GM23338 (cell line): ENCODE results near the gene NFKBIB. TPM values are rescaled to one million over a fixed set of nuclear protein-coding genes. Genes with fewer than 3 reads are reported as not detected.
"Not testable (repeated sequence)": the region's sequence is repeated elsewhere in the genome, so short reads cannot be mapped to it uniquely, and the experiment has no call there.

ENCODE experiments used
- ATAC-seq: fragments of 200-7000 bp; cut with Tn5 transposase; 3 replicates; pipeline ENCODE4 v1.9.1; 2020
- DNase-seq: peaks from one replicate; pipeline ENCODE4 v3.0.0-alpha.2; 2015; ENCODE audit warnings: low spot score
- H2AFZ ChIP-seq: fragments of 200-600 bp; sonication (generic); 2 replicates; pipeline ENCODE4 v1.8.0; 2016; ENCODE audit warnings: antibody characterized with exemption, mild to moderate bottlenecking, moderate library complexity
- H3F3A ChIP-seq: fragments of 200-600 bp; sonication (generic); replicated peaks from 2 replicates; pipeline ENCODE4 v1.8.0; 2017; ENCODE audit warnings: antibody characterized with exemption, mixed run types, low read depth
- H3K27ac ChIP-seq: fragments of 200-600 bp; sonication (generic); 2 replicates; pipeline ENCODE4 v1.6.1; 2016; ENCODE audit warnings: low read depth
- H3K27me3 ChIP-seq: fragments of 200-600 bp; sonication (generic); 2 replicates; pipeline ENCODE4 v1.8.0; 2016; ENCODE audit warnings: mild to moderate bottlenecking, mixed run types, moderate library complexity; ENCODE audit not compliant: insufficient read depth
- H3K36me3 ChIP-seq: fragments of 200-600 bp; sonication (generic); 2 replicates; pipeline ENCODE4 v1.8.0; 2016; ENCODE audit warnings: mild to moderate bottlenecking; ENCODE audit not compliant: insufficient read depth
- H3K4me1 ChIP-seq: fragments of 200-600 bp; sonication (generic); 2 replicates; pipeline ENCODE4 v1.8.0; 2016; ENCODE audit warnings: mild to moderate bottlenecking, moderate library complexity; ENCODE audit not compliant: insufficient read depth
- H3K4me2 ChIP-seq: fragments of 200-600 bp; sonication (generic); 2 replicates; pipeline ENCODE4 v1.7.1; 2017; ENCODE audit warnings: mixed run types
- H3K4me3 ChIP-seq: fragments of 200-600 bp; sonication (generic); 2 replicates; pipeline ENCODE4 v1.6.1; 2016; ENCODE audit warnings: mixed run types
- H3K79me2 ChIP-seq: fragments of 200-600 bp; sonication (generic); replicated peaks from 2 replicates; pipeline ENCODE4 v1.8.0; 2017; ENCODE audit warnings: mild to moderate bottlenecking; ENCODE audit not compliant: insufficient read depth
- H3K9me2 ChIP-seq: fragments of 200-600 bp; sonication (generic); 2 replicates; pipeline ENCODE4 v1.8.0; 2017; ENCODE audit not compliant: insufficient read depth
- H4K20me1 ChIP-seq: fragments of 200-600 bp; sonication (generic); replicated peaks from 2 replicates; pipeline ENCODE4 v1.8.0; 2017; ENCODE audit warnings: mild to moderate bottlenecking; ENCODE audit not compliant: insufficient read depth
- H3K27ac Mint-ChIP-seq: 2 replicates; pipeline ENCODE4 v1.8.0; 2020; ENCODE audit warnings: inconsistent platforms, mild to moderate bottlenecking, moderate library complexity, mixed read lengths
- H3K27me3 Mint-ChIP-seq: 3 replicates; pipeline ENCODE4 v1.8.0; 2022; ENCODE audit warnings: low read depth, mild to moderate bottlenecking, moderate library complexity, mixed read lengths, inconsistent platforms; ENCODE audit not compliant: insufficient read depth, poor library complexity
- H3K36me3 Mint-ChIP-seq: 3 replicates; pipeline ENCODE4 v1.8.0; 2021; ENCODE audit warnings: low read depth, mild to moderate bottlenecking, inconsistent platforms, moderate library complexity, mixed read lengths
- H3K4me1 Mint-ChIP-seq: 3 replicates; pipeline ENCODE4 v1.8.0; 2020; ENCODE audit warnings: mild to moderate bottlenecking, inconsistent platforms, mixed read lengths
- H3K4me3 Mint-ChIP-seq: 3 replicates; pipeline ENCODE4 v1.8.0; 2021; ENCODE audit warnings: moderate library complexity, mild to moderate bottlenecking, inconsistent platforms, mixed read lengths
- H3K9me3 Mint-ChIP-seq: 3 replicates; pipeline ENCODE4 v1.8.0; 2020; ENCODE audit warnings: moderate library complexity, mild to moderate bottlenecking, inconsistent platforms, mixed read lengths
- CREB1 ChIP-seq: fragments of 250-450 bp; sonication (Bioruptor Pico); IDR thresholded peaks from 2 replicates; pipeline ENCODE4 v1.5.0; 2020; ENCODE audit warnings: low read depth, mild to moderate bottlenecking, moderate library complexity
- EZH2 ChIP-seq: fragments of 200-600 bp; sonication (generic); IDR thresholded peaks from one replicate; pipeline ENCODE4 v1.8.0; 2017; ENCODE audit warnings: antibody characterized with exemption, mild to moderate bottlenecking, low read depth; ENCODE audit not compliant: unreplicated experiment
- EZH2phosphoT487 ChIP-seq: fragments of 200-600 bp; sonication (generic); IDR thresholded peaks from one replicate; pipeline ENCODE4 v1.8.1; 2018; ENCODE audit warnings: antibody characterized with exemption; ENCODE audit not compliant: unreplicated experiment
- JUNB ChIP-seq: IDR thresholded peaks from one replicate; pipeline ENCODE4 v1.6.1; 2016; ENCODE audit warnings: antibody characterized with exemption; ENCODE audit not compliant: unreplicated experiment
- STAT1 ChIP-seq: IDR thresholded peaks from one replicate; pipeline ENCODE4 v1.6.1; 2016; ENCODE audit warnings: antibody characterized with exemption; ENCODE audit not compliant: unreplicated experiment
- ZNF114 ChIP-seq: fragments of 250-450 bp; sonication (Bioruptor Pico); IDR thresholded peaks from 2 replicates; pipeline ENCODE4 v1.5.0; 2020; ENCODE audit warnings: mild to moderate bottlenecking, moderate library complexity
- polyA plus RNA-seq: library from polyadenylated mRNA; unstranded; fragments of >200 nt; fragmentation: Nextera tagmentation; extraction: Ambion mirVana; gene quantifications from 2 replicates; pipeline ENCODE4 v1.2.1, GENCODE V29; 2016
- total RNA-seq: library from RNA; depleted of rRNA; stranded (reverse); fragments of >200 nt; shearing (Covaris generic); gene quantifications from 2 replicates; pipeline ENCODE4 v1.2.3, GENCODE V29; 2014
- TF ChIP-seq, protein P1 (sequence below): IDR thresholded peaks from one replicate; pipeline ENCODE4 v1.6.1; 2018; ENCODE audit warnings: antibody characterized with exemption; ENCODE audit not compliant: unreplicated experiment

Gene NFKBIB
- total and polyA plus RNA-seq, 2 experiments from 2014 or later: 39.5 to 39.6 TPM

DNA sequence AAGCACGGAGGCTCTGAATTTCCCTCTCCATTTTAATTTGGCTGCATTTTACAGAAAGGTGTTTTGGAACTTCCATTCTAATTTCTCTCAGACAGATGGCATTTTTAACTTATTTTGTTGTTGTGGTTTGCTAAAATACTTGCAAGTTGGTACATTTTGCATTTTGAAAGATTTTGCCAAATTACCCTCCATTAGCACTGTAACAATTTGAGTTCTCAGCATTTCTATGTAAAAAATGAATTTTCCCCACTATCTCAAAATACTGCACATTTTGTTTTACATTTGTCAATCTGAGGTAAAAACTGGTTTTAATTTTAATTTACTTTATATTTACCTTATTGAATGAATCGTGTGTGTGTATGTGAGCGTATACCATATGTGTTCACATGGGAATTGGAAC is 43.0 kb upstream of the NFKBIB start:
- peaks cover 6% of the 10 kb centered on the region; the same call in 2 of the 3 replicates for H3K4me1 Mint-ChIP-seq
- H2AFZ ChIP-seq: no peak overlapping the region
- no peaks in the 10 kb centered on the region for H3K79me2 ChIP-seq
- no peaks in the 10 kb centered on the region for H3K9me2 ChIP-seq
- H3K27me3 ChIP-seq: no peaks in the 10 kb centered on the region
- no peak overlapping the region for H3K27ac Mint-ChIP-seq
- peaks cover 3% of the 10 kb centered on the region; the same call in 1 of the 2 replicates for H3K4me1 ChIP-seq
- H3K4me3 Mint-ChIP-seq: no peak overlapping the region; the same call in 1 of the 3 replicates
- no peaks in the 10 kb centered on the region for H3K36me3 ChIP-seq
- H3K9me3 Mint-ChIP-seq: peaks cover 20% of the 10 kb centered on the region
- H3F3A ChIP-seq: peaks cover 8% of the 10 kb centered on the region; the same call in 1 of the 2 replicates
- TF ChIP-seq ZNF114: no peak
- H3K27me3 Mint-ChIP-seq: peaks cover 3% of the 10 kb centered on the region
- DNase-seq (no peak), ATAC-seq (no peak)
- H3K36me3 Mint-ChIP-seq: peaks cover 12% of the 10 kb centered on the region
- no peak overlapping the region for H3K27ac ChIP-seq
- H3K4me3 ChIP-seq: no peak overlapping the region
- H4K20me1 ChIP-seq: no peaks in the 10 kb centered on the region
- no peak overlapping the region for H3K4me2 ChIP-seq

DNA sequence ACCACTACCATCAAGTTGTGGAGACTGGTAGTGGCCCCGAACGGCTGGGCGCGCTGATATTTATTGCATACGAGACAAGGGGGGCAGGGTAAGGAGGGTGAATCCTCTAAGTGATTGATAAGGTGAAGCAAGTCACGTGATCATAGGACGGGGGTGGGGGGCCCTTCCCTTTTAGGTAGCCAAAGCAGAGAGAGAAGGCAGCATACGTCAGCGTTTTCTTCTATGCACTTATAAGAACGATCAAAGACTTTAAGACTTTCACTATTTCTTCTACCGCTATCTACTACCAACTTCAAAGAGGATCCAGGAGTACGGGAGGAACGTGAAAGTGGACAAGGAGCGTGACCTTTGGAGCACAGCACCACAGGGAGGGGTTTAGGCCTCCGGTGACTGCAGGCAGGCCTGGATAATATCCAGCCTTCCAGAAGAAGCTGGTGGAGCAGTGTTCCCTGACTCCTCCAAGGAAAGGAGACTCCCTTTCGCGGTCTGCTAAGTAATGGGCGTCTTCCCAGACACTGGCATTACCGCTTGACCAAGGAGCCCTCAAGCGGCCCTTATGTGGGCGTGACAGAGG is 40.1 kb upstream of the NFKBIB start:
- H3K4me2 ChIP-seq, H3K27ac ChIP-seq, H3K27ac Mint-ChIP-seq, H2AFZ ChIP-seq, H3K9me2 ChIP-seq, H3K4me3 ChIP-seq, H3K79me2 ChIP-seq, H3K4me1 Mint-ChIP-seq, H4K20me1 ChIP-seq, H3K36me3 ChIP-seq, H3F3A ChIP-seq, H3K4me1 ChIP-seq, H3K27me3 ChIP-seq, H3K36me3 Mint-ChIP-seq, H3K4me3 Mint-ChIP-seq, H3K27me3 Mint-ChIP-seq, ATAC-seq, DNase-seq: not testable (repeated sequence)
- peaks cover 16% of the 10 kb centered on the region for H3K9me3 Mint-ChIP-seq

GRCh38 chr19:38861368-38861767 is 38.4 kb upstream of the NFKBIB start:
- Histone ChIP-seq H3K79me2 (no peaks in the 10 kb centered on the region), H4K20me1 (no peaks in the 10 kb centered on the region), H3K4me2 (no peak overlapping the region), H3K27me3 (no peaks in the 10 kb centered on the region), H3K4me1 (no peaks in the 10 kb centered on the region), H3F3A (no peaks in the 10 kb centered on the region), H3K27ac (no peak overlapping the region), H3K4me3 (no peak overlapping the region), H2AFZ (no peak overlapping the region), H3K36me3 (no peaks in the 10 kb centered on the region), H3K9me2 (no peaks in the 10 kb centered on the region)
- Mint-ChIP-seq H3K4me3 (no peak overlapping the region), H3K9me3 (peaks cover 11% of the 10 kb centered on the region), H3K4me1 (peaks cover 3% of the 10 kb centered on the region; the same call in 2 of the 3 replicates), H3K27me3 (peaks cover 3% of the 10 kb centered on the region), H3K27ac (no peak overlapping the region), H3K36me3 (peaks cover 5% of the 10 kb centered on the region; the same call in 2 of the 3 replicates)
- no peak for DNase-seq
- no peak for ATAC-seq
- TF ChIP-seq, protein P1, sequence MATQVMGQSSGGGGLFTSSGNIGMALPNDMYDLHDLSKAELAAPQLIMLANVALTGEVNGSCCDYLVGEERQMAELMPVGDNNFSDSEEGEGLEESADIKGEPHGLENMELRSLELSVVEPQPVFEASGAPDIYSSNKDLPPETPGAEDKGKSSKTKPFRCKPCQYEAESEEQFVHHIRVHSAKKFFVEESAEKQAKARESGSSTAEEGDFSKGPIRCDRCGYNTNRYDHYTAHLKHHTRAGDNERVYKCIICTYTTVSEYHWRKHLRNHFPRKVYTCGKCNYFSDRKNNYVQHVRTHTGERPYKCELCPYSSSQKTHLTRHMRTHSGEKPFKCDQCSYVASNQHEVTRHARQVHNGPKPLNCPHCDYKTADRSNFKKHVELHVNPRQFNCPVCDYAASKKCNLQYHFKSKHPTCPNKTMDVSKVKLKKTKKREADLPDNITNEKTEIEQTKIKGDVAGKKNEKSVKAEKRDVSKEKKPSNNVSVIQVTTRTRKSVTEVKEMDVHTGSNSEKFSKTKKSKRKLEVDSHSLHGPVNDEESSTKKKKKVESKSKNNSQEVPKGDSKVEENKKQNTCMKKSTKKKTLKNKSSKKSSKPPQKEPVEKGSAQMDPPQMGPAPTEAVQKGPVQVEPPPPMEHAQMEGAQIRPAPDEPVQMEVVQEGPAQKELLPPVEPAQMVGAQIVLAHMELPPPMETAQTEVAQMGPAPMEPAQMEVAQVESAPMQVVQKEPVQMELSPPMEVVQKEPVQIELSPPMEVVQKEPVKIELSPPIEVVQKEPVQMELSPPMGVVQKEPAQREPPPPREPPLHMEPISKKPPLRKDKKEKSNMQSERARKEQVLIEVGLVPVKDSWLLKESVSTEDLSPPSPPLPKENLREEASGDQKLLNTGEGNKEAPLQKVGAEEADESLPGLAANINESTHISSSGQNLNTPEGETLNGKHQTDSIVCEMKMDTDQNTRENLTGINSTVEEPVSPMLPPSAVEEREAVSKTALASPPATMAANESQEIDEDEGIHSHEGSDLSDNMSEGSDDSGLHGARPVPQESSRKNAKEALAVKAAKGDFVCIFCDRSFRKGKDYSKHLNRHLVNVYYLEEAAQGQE: no peak
- TF ChIP-seq STAT1: no peak
- TF ChIP-seq EZH2: no peak
- TF ChIP-seq EZH2phosphoT487: no peak
- no peak for TF ChIP-seq JUNB
- no peak for TF ChIP-seq ZNF114
- TF ChIP-seq CREB1 (CRISPR knock-in tag): no peak
